Non-pigmented ciliary epithelial cell (primary cell): ENCODE results near the gene NFATC2.
"Not testable (repeated sequence)": the region's sequence is repeated elsewhere in the genome, so short reads cannot be mapped to it uniquely, and the experiment has no call there.

ENCODE experiments used
- DNase-seq: peaks from one replicate; pipeline ENCODE4 v3.0.0-alpha.2; 2010; ENCODE audit warnings: low read depth

Gene NFATC2

DNA sequence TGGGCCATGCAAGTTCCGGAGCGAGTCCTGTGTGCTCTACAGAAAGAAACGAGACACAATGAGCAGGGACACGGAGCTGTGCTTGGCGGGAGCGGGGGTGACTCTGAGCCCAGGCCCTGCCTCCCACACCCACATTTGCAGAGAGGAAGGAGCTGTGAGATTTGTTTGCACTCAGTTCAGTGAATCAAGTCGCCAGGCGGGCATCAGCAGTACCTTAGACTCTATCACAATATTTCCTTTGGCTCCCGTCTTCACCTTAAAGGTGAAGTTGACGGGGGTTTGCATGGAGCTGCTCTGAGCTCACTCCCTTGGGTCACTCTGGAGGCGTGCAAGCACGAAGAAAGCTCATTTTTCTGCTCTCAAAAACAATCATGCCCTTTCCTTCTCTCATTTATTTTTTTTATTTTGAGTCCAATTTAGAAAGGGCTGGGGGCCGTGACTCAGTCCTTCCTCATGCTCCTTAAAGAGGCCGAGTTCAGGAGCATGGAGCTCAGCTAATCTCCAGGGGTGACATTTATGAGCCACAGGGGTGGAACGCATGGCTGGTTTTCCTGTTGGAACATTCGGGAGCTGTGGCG lies 188.2 kb downstream of the NFATC2 start:
- no peak for DNase-seq

GRCh38 chr20:51353491-51353890 lies 189.0 kb downstream of the NFATC2 start:
- DNase-seq: no peak

DNA sequence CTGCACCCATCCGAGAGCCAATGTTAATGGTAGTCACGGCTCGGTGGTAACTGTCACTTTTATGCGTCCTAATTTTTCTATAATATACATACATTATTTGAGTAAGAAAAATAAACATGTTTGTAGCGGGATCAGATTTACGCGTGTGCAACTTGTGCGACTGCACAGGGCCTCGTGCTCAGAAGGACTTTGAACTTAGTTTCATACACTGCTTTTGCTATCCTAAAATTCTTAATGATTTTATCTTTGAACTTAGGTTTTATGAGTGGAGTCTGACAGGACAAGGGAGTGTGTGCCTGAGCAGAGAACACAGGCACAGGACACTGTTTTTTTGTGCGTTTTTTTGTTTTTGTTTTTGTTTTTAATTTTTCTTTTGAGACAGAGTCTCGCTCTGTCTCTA lies 189.7 kb downstream of the NFATC2 start:
- DNase-seq: no peak

- DNase-seq: no peak
Observed at GRCh38 chr20:51350941-51351631, 191.4 kb downstream of the NFATC2 start.

DNA sequence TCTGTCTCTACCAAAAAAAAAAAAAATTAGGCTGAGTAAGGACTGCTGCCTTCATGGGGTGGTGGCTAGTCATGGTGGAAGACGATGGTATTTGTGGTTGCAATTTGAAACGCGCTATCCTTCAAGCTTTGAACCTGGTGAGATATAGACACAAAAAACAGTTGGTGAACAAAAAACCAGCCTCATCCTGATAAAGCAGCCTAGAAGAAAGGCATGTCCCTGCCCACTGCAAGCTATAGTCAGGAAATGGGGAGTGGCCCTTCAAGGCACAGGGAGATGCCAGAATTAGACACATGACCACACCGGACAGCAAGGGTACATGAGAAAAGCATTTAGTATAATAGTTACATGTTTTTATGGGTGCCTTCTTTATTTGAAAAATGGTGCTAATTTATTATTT lies 193.6 kb downstream of the NFATC2 start:
- no peak for DNase-seq

GRCh38 chr20:51347831-51348230 lies 194.7 kb downstream of the NFATC2 start:
- DNase-seq: no peak

- DNase-seq: no peak
Observed at GRCh38 chr20:51346686-51347485, 195.6 kb downstream of the NFATC2 start.

- no peak for DNase-seq
Observed at GRCh38 chr20:51345601-51346101, 196.9 kb downstream of the NFATC2 start.

- not testable (repeated sequence) for DNase-seq
Observed at GRCh38 chr20:51343802-51344201, 198.7 kb downstream of the NFATC2 start.

- no peak for DNase-seq
Observed at GRCh38 chr20:51342510-51343236, 199.8 kb downstream of the NFATC2 start.

- no peak for DNase-seq
Observed at GRCh38 chr20:51341581-51341980, 200.9 kb downstream of the NFATC2 start.

GRCh38 chr20:51340451-51340840 lies 202.1 kb downstream of the NFATC2 start:
- DNase-seq: no peak

DNA sequence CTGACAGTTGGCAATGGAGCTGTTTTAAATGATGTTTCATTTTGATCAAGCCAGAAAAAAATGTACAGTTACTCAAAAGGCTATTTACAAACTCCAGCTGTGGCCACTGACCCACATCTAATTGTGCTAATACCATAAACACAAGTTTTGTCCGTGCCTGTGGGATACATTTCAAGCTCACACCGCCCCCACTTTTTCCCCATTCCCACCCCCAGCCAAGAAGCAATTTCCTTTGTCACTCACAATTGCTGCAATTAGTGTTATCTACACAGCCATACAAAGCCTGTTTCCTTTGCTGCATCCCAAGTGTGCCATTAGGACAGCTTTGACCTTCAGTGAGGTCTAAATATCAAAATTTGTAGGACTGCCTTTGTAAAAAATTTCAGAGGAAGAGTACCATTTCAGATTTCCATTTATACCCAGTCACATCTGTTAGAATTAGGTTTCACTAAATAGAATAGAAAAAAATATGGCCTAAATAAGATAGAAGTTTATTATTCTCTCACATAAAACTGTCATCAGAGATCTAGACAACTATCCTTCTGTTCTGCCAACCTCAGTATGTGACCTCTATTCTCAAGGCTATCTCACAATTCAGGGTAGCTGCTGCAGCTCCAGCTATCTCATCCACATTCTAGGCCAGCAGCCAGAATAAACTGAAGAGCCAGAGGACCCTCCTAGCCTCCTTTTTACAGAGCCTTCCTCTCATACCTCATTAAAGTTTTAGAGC lies 202.6 kb downstream of the NFATC2 start:
- DNase-seq: no peak

GRCh38 chr20:51338692-51339440 lies 203.7 kb downstream of the NFATC2 start:
- peak; percentile 84 for DNase-seq

DNA sequence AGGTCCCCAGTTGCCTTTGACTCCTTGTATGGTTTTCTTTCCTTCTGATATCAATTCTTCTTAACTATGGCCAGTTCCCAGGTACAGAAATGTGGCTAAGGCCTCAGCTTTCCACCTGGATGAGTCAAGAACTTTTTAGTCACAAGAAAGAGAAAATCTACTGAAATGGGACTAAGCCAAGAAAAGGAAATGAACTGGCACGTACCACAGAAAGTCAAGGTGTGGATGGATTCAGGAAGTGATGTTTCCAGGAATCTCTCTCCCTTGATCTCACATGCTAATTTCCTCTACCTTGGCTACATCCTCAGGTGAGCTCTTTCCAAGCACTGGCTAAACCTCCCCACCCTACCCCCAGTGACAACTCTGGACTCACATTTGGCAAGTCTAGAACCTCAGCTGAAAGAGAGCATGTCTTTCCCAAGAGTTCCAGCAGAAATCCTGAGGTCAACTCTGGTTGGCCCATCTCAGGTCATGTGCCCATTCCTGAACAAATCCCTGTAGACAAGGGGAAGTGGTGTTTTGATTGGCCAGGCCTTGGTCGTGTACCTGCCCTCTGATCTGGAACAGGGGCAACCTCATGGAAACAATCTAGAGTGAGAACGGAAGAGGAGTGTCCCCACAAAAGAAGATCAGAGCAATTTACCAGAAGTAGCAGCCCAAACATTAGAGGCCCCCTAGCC lies 205.3 kb downstream of the NFATC2 start:
- DNase-seq: no peak
